ENCODE measurements around the gene ADGRF4. TPM values are rescaled to one million over a fixed set of nuclear protein-coding genes. Genes with fewer than 3 reads are reported as not detected.
A peak's percentile ranks its signal among the peaks of the same experiment; 100 is the strongest.
"Not testable (repeated sequence)": the region's sequence is repeated elsewhere in the genome, so short reads cannot be mapped to it uniquely, and the experiment has no call there.

ADGRF4 gene
- total RNA-seq, 1 donor from 2014 or later: 1.2 TPM

GRCh38 chr6:47741807-47742206 is 43.4 kb downstream of the ADGRF4 start:
- Histone ChIP-seq H3K9me3 (ENCODE audit: insufficient read depth, low read depth, low read length) (no peaks in the 10 kb centered on the region), H3K4me2 (ENCODE audit: low read length) (peak overlapping the region; percentile 15), H3K27ac (ENCODE audit: low read depth, low read length) (peak overlapping the region; percentile 18), H3K4me1 (ENCODE audit: insufficient read depth, low read length) (peaks cover 12% of the 10 kb centered on the region), H3K27me3 (ENCODE audit: insufficient read depth, low read length) (no peaks in the 10 kb centered on the region), H4K20me1 (ENCODE audit: insufficient read depth, low read length) (no peaks in the 10 kb centered on the region), H3K36me3 (ENCODE audit: insufficient read depth, low read length) (no peaks in the 10 kb centered on the region), H3K79me2 (ENCODE audit: insufficient read depth, low read length) (no peaks in the 10 kb centered on the region), H2AFZ (ENCODE audit: low read depth, low read length) (no peak overlapping the region), H3K4me3 (ENCODE audit: insufficient read depth, low read depth, low read length) (no peak overlapping the region), H3K9ac (ENCODE audit: low read length) (no peak overlapping the region)
- FAIRE-seq: no peak
- no peaks in the 10 kb centered on the region for H3K36me3 Mint-ChIP-seq (ENCODE audit: low read depth, unreplicated experiment)
- peak; percentile 83 for DNase-seq (ENCODE audit: low read depth)
- H3K9me3 Mint-ChIP-seq (ENCODE audit: unreplicated experiment): peaks cover 4% of the 10 kb centered on the region
- H3K27me3 Mint-ChIP-seq (ENCODE audit: low read depth, unreplicated experiment): no peaks in the 10 kb centered on the region
- H3K27ac Mint-ChIP-seq (ENCODE audit: unreplicated experiment): no peak overlapping the region
- no peak for TF ChIP-seq EZH2 (IDR thresholded peaks at IDR 0.05; ENCODE audit: insufficient read depth, low read length)
- TF ChIP-seq, protein P1, sequence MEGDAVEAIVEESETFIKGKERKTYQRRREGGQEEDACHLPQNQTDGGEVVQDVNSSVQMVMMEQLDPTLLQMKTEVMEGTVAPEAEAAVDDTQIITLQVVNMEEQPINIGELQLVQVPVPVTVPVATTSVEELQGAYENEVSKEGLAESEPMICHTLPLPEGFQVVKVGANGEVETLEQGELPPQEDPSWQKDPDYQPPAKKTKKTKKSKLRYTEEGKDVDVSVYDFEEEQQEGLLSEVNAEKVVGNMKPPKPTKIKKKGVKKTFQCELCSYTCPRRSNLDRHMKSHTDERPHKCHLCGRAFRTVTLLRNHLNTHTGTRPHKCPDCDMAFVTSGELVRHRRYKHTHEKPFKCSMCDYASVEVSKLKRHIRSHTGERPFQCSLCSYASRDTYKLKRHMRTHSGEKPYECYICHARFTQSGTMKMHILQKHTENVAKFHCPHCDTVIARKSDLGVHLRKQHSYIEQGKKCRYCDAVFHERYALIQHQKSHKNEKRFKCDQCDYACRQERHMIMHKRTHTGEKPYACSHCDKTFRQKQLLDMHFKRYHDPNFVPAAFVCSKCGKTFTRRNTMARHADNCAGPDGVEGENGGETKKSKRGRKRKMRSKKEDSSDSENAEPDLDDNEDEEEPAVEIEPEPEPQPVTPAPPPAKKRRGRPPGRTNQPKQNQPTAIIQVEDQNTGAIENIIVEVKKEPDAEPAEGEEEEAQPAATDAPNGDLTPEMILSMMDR (IDR thresholded peaks at IDR 0.05; ENCODE audit: insufficient read depth, low read depth, low read length): no peak
- H3K4me3 Mint-ChIP-seq (ENCODE audit: unreplicated experiment): no peak overlapping the region
- peaks cover 7% of the 10 kb centered on the region for H3K4me1 Mint-ChIP-seq (ENCODE audit: low read depth, unreplicated experiment)

DNA sequence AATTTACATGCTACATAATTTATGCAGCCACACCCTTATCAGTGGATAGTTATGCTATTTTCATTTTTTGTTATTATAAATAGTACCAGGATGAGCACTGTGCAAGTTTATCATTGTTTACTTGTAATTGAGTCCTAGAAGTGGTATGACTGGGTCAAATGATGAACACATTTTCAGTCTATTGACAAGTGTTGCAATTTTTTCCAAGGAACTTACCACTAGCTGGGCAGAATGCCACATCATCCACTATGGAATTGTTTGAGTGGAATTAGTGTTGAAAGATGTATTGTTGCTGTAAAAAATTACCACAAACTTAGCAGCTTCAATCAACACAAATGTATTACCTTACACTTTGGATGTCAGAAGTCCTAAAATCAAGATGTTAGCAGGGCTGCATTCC is 45.4 kb downstream of the ADGRF4 start:
- Histone ChIP-seq H3K4me1 (ENCODE audit: insufficient read depth, low read length) (peaks cover 8% of the 10 kb centered on the region), H2AFZ (ENCODE audit: low read depth, low read length) (no peak overlapping the region), H3K4me2 (ENCODE audit: low read length) (no peak overlapping the region), H3K36me3 (ENCODE audit: insufficient read depth, low read length) (no peaks in the 10 kb centered on the region), H4K20me1 (ENCODE audit: insufficient read depth, low read length) (no peaks in the 10 kb centered on the region), H3K9ac (ENCODE audit: low read length) (no peak overlapping the region), H3K27ac (ENCODE audit: low read depth, low read length) (no peak overlapping the region), H3K9me3 (ENCODE audit: insufficient read depth, low read depth, low read length) (no peaks in the 10 kb centered on the region), H3K4me3 (ENCODE audit: insufficient read depth, low read depth, low read length) (no peak overlapping the region), H3K27me3 (ENCODE audit: insufficient read depth, low read length) (no peaks in the 10 kb centered on the region), H3K79me2 (ENCODE audit: insufficient read depth, low read length) (no peaks in the 10 kb centered on the region)
- FAIRE-seq (no peak), DNase-seq (ENCODE audit: low read depth) (peak; percentile 46)
- TF ChIP-seq EZH2 (IDR thresholded peaks at IDR 0.05; ENCODE audit: insufficient read depth, low read length): no peak
- TF ChIP-seq, protein P1 (IDR thresholded peaks at IDR 0.05; ENCODE audit: insufficient read depth, low read depth, low read length): no peak
- no peak overlapping the region for H3K4me3 Mint-ChIP-seq (ENCODE audit: unreplicated experiment)
- H3K27me3 Mint-ChIP-seq (ENCODE audit: low read depth, unreplicated experiment): no peaks in the 10 kb centered on the region
- H3K27ac Mint-ChIP-seq (ENCODE audit: unreplicated experiment): no peak overlapping the region
- H3K9me3 Mint-ChIP-seq (ENCODE audit: unreplicated experiment): peaks cover 4% of the 10 kb centered on the region
- no peaks in the 10 kb centered on the region for H3K36me3 Mint-ChIP-seq (ENCODE audit: low read depth, unreplicated experiment)
- peaks cover 7% of the 10 kb centered on the region for H3K4me1 Mint-ChIP-seq (ENCODE audit: low read depth, unreplicated experiment)

DNA sequence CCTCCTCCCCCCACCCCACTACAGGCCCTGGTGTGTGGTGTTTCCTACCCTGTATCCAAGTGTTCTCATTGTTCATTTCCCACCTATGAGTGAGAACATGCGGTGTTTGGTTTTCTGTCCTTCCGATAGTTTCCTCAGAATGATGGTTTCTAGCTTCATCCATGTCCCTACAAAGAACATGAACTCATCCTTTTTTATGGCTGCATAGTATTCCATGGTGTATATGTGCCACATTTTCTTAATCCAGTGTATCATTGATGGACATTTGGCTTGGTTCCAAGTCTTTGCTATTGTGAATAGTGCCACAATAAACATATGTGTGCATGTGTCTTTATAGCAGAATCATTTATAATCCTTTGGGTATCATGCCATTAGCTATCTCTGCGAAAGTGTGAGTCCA is 46.9 kb downstream of the ADGRF4 start:
- H3K27me3 Mint-ChIP-seq (ENCODE audit: low read depth, unreplicated experiment); H3K4me3 Mint-ChIP-seq (ENCODE audit: unreplicated experiment); H4K20me1 ChIP-seq (ENCODE audit: insufficient read depth, low read length); H3K27me3 ChIP-seq (ENCODE audit: insufficient read depth, low read length); H3K9me3 Mint-ChIP-seq (ENCODE audit: unreplicated experiment); H3K9ac ChIP-seq (ENCODE audit: low read length); FAIRE-seq; H3K4me3 ChIP-seq (ENCODE audit: insufficient read depth, low read depth, low read length); H3K9me3 ChIP-seq (ENCODE audit: insufficient read depth, low read depth, low read length); H3K27ac ChIP-seq (ENCODE audit: low read depth, low read length); H3K27ac Mint-ChIP-seq (ENCODE audit: unreplicated experiment); H3K4me1 ChIP-seq (ENCODE audit: insufficient read depth, low read length); H3K36me3 ChIP-seq (ENCODE audit: insufficient read depth, low read length); H3K4me1 Mint-ChIP-seq (ENCODE audit: low read depth, unreplicated experiment); H3K79me2 ChIP-seq (ENCODE audit: insufficient read depth, low read length); H2AFZ ChIP-seq (ENCODE audit: low read depth, low read length); H3K4me2 ChIP-seq (ENCODE audit: low read length); DNase-seq (ENCODE audit: low read depth); H3K36me3 Mint-ChIP-seq (ENCODE audit: low read depth, unreplicated experiment): not testable (repeated sequence)
